Calu3 (cell line): ENCODE results near the gene ACP4. TPM values are rescaled to one million over a fixed set of nuclear protein-coding genes. Genes with fewer than 3 reads are reported as not detected.
"Not testable (repeated sequence)": the region's sequence is repeated elsewhere in the genome, so short reads cannot be mapped to it uniquely, and the experiment has no call there.

Experiments used
- Bru-seq: library from RNA; stranded (reverse); fragments of 400-500 nt; gene quantifications from one replicate; lab custom pipeline; 2021; lab: Mats Ljungman, UMichigan
- BruChase-seq, 2 experiments: library from RNA; stranded (reverse); fragments of 400-500 nt; gene quantifications; one replicate each; lab custom pipeline; 2021; lab: Mats Ljungman, UMichigan
- BruUV-seq: library from RNA; stranded (reverse); fragments of 400-500 nt; replicated peaks from 2 replicates; lab custom pipeline; 2021; lab: Mats Ljungman, UMichigan
- CTCF ChIA-PET: fragments of 300-600 bp; sonication (Branson Sonifier 250); formaldehyde crosslinking; loops from one replicate; lab custom pipeline; 2022; ENCODE audit warnings: antibody characterized with exemption; lab: Charles Lee
- DNase-seq: peaks from one replicate; pipeline ENCODE4 v3.0.0; 2022
- H3K27ac Mint-ChIP-seq: one replicate; pipeline ENCODE4 v1.8.0; 2022; ENCODE audit warnings: mixed read lengths; ENCODE audit not compliant: unreplicated experiment
- H3K27me3 Mint-ChIP-seq: one replicate; pipeline ENCODE4 v1.8.0; 2022; ENCODE audit warnings: mixed read lengths; ENCODE audit not compliant: unreplicated experiment
- H3K36me3 Mint-ChIP-seq: one replicate; pipeline ENCODE4 v1.8.0; 2022; ENCODE audit warnings: mild to moderate bottlenecking, moderate library complexity, mixed read lengths; ENCODE audit not compliant: insufficient read depth, unreplicated experiment
- H3K4me1 Mint-ChIP-seq: one replicate; pipeline ENCODE4 v1.8.0; 2022; ENCODE audit warnings: mild to moderate bottlenecking, low read depth, mixed read lengths; ENCODE audit not compliant: unreplicated experiment
- H3K4me3 Mint-ChIP-seq: one replicate; pipeline ENCODE4 v1.8.0; 2022; ENCODE audit warnings: mild to moderate bottlenecking, low read depth, moderate library complexity, mixed read lengths; ENCODE audit not compliant: unreplicated experiment
- H3K9me3 Mint-ChIP-seq: one replicate; pipeline ENCODE4 v1.8.0; 2022; ENCODE audit warnings: low read depth, mixed read lengths; ENCODE audit not compliant: unreplicated experiment
- intact Hi-C: fragments of 100-400 bp; cut with micrococcal nuclease; formaldehyde crosslinking; loops from one replicate; pipeline ENCODE4 v1.10.0; 2022; ENCODE audit not compliant: unreplicated experiment
- long read RNA-seq: library from polyadenylated mRNA; stranded (forward); transcript quantifications from one replicate; pipeline ENCODE4 v2.0.0, GENCODE V29; 2022
- total RNA-seq: library from RNA; stranded (reverse); gene quantifications from 2 replicates; pipeline ENCODE4 v1.2.3, GENCODE V29; 2022
- TF ChIP-seq, protein P1 (sequence below): fragments of 200-600 bp; IDR thresholded peaks from one replicate; pipeline ENCODE4 v1.8.0; 2022; ENCODE audit warnings: antibody characterized with exemption; ENCODE audit not compliant: unreplicated experiment

Gene ACP4, protein sequence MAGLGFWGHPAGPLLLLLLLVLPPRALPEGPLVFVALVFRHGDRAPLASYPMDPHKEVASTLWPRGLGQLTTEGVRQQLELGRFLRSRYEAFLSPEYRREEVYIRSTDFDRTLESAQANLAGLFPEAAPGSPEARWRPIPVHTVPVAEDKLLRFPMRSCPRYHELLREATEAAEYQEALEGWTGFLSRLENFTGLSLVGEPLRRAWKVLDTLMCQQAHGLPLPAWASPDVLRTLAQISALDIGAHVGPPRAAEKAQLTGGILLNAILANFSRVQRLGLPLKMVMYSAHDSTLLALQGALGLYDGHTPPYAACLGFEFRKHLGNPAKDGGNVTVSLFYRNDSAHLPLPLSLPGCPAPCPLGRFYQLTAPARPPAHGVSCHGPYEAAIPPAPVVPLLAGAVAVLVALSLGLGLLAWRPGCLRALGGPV
- total RNA-seq, result not detected in 2 replicates
- not detected for Bru-seq, nascent RNA
- percentile 11 among the genes with signal in this experiment for BruChase-seq, experiment 1, labeled RNA remaining after a 6-hour chase
- BruChase-seq, experiment 2, labeled RNA remaining after a 2-hour chase, result not detected
- long read RNA-seq, partial matches to known transcripts, result 0 of 1 reads
- long read RNA-seq, other reads (novel, unspliced or antisense), result 1 of 1 reads

DNA sequence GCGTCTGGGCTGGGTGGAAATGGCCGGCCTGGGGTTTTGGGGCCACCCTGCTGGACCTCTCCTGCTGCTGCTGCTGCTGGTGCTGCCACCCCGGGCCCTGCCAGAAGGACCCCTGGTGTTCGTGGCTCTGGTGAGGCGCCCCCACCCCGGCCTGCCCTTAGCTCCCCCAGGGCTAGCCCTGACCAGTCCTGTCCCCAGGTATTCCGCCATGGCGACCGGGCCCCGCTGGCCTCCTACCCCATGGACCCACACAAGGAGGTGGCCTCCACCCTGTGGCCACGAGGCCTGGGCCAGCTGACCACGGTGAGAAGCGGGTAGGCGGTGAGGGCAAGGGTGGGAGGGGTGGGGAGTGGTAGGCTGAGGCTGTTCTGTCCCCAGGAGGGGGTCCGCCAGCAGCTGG, at the start of gene ACP4:
ACP4 (plus strand) TSS at position 20 of the 400 bp plus-strand sequence; CDS start at position 20, 0 bp downstream.
- TF ChIP-seq, protein P1, sequence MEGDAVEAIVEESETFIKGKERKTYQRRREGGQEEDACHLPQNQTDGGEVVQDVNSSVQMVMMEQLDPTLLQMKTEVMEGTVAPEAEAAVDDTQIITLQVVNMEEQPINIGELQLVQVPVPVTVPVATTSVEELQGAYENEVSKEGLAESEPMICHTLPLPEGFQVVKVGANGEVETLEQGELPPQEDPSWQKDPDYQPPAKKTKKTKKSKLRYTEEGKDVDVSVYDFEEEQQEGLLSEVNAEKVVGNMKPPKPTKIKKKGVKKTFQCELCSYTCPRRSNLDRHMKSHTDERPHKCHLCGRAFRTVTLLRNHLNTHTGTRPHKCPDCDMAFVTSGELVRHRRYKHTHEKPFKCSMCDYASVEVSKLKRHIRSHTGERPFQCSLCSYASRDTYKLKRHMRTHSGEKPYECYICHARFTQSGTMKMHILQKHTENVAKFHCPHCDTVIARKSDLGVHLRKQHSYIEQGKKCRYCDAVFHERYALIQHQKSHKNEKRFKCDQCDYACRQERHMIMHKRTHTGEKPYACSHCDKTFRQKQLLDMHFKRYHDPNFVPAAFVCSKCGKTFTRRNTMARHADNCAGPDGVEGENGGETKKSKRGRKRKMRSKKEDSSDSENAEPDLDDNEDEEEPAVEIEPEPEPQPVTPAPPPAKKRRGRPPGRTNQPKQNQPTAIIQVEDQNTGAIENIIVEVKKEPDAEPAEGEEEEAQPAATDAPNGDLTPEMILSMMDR, result no peak
- Mint-ChIP-seq H3K4me1 (no peaks in the 10 kb centered on the region), H3K27ac (peak within 1 kb of the TSS; percentile 22), H3K9me3 (peaks cover 3% of the 10 kb centered on the region), H3K36me3 (peaks cover 38% of the 10 kb centered on the region), H3K4me3 (no peak within 1 kb of the TSS), H3K27me3 (peaks cover 56% of the 10 kb centered on the region)
- no TSS peak for BruUV-seq
- intact Hi-C loops, result loop anchor here (5.0 kb wide), 1 partner anchor 132 kb away; no protein-coding TSS in a partner anchor
- DNase-seq, result no peak
- CTCF ChIA-PET, result interaction anchor here (0.6 kb wide), 1 partner anchor 19 kb away, joined by 4 read pairs; no protein-coding TSS in a partner anchor

DNA sequence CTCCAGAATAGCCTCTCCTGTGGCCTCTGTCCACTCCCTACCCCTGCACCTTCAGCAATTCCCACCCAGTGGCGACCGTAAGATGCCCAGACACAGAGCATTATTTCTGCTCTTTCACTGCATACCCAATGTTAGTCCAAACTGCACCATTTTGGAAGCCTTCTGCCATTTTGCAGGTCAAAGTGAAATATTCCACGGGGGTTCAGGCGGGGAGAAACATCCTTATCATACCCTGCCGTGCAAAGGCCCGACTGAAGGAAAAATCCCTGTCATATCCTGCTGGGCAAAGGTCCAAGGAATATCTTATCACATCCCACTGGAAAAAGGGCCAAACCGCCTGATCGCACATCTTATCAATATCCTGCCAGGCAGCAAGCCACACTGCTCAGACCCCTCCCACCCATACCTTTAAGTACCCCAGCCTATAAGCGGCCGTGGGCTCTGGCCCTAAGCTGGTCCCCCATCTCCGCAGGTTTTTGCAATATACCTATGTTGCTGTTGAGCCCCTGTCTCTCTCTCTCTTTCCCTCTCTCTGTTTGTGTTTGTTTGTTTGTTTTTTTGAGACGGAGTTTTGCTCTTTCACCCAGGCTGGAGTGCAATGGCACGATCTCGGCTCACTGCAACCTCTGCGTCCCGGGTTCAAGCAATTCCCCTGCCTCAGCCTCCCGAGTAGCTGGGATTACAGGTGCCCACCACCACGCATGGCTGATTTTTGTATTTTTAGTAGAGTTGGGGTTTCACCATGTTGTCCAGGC, 48.9 kb upstream of the ACP4 start:
- intact Hi-C loops, result no loop called here
- Mint-ChIP-seq H3K4me1 (no peaks in the 10 kb centered on the region), H3K27me3 (peaks cover 92% of the 10 kb centered on the region), H3K9me3 (no peaks in the 10 kb centered on the region), H3K4me3 (no peak overlapping the region), H3K27ac (no peak overlapping the region), H3K36me3 (no peaks in the 10 kb centered on the region)
- DNase-seq, result no peak
- TF ChIP-seq, protein P1, result no peak
- BruUV-seq, result no TSS peak
- CTCF ChIA-PET, result interaction anchor here (0.6 to 1.1 kb wide), 3 partner anchors 17 to 76 kb away, joined by 3 to 8 read pairs (median 7); no protein-coding TSS in a partner anchor

DNA sequence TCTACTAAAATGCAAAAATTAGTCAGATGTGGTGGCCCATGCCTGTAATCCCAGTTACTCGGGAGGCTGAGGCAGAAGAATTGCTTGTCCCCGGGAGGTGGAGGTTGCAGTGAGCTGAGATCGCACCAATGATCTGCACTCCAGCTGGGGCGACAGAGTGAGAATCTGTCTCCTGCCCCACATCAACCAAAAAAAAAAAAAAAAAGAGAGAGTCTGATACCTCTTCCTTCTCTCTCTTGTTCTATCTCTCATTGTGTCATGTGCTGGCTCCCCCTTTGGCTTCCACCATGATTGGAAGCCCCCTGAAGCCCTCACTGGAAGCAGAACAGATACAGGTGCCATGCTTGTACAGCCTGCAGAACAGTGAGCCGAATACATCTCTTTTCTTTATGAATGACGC, 46.7 kb upstream of the ACP4 start:
- Mint-ChIP-seq H3K27ac (no peak overlapping the region), H3K4me1 (no peaks in the 10 kb centered on the region), H3K9me3 (no peaks in the 10 kb centered on the region), H3K36me3 (no peaks in the 10 kb centered on the region), H3K4me3 (no peak overlapping the region), H3K27me3 (peaks cover 78% of the 10 kb centered on the region)
- TF ChIP-seq, protein P1, result no peak
- no TSS peak for BruUV-seq
- DNase-seq, result no peak
- intact Hi-C loops, result no loop called here
- CTCF ChIA-PET, result interaction anchor here (0.7 kb wide), 1 partner anchor 18 kb away, joined by 5 read pairs; no protein-coding TSS in a partner anchor

DNA sequence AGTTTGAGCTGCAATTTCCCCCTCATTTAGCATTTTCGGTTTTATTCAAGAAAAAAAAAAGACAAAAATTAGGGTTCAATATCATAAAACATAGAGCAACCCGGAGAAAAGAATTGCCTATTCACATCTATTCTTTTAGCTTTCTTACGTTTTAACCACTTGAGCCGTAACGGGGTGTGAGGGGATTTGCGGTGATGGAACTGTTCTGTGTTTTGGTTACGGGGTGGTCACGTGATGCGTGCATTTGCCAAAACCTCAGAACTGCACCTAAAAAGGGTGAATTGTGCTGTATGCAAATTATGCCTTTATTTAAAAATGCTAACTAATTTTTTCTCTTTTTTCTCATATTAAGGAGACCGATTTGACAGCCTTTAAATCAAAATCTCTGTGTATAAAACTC, 45.0 kb upstream of the ACP4 start:
- H3K4me1 Mint-ChIP-seq, result no peaks in the 10 kb centered on the region
- no TSS peak for BruUV-seq
- no peak overlapping the region for H3K4me3 Mint-ChIP-seq
- no peaks in the 10 kb centered on the region for H3K36me3 Mint-ChIP-seq
- H3K27ac Mint-ChIP-seq, result no peak overlapping the region
- DNase-seq, result no peak
- H3K9me3 Mint-ChIP-seq, result no peaks in the 10 kb centered on the region
- TF ChIP-seq, protein P1, result no peak
- peaks cover 69% of the 10 kb centered on the region for H3K27me3 Mint-ChIP-seq
- CTCF ChIA-PET, result no interaction called here
- intact Hi-C loops, result no loop called here

DNA sequence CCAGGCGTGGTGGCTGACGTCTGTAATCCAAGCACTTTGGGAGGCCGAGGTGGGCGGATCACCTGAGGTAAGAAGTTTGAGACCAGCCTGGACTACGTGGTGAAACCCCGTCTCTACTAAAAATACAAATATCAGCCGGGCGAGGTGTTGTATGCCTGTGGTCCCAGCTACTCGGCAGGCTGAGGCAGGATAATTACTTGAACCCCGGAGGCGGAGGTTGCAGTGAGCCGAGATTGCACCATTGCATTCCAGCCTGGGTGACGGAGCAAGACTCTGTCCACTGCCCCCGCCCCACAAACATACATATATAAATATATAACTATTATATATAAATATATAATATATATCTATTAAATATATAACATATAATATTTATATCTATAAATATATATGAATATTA, 43.1 kb upstream of the ACP4 start:
- BruUV-seq, H3K36me3 Mint-ChIP-seq, H3K27ac Mint-ChIP-seq, H3K4me1 Mint-ChIP-seq, H3K4me3 Mint-ChIP-seq, DNase-seq, H3K9me3 Mint-ChIP-seq, intact Hi-C loops: not testable (repeated sequence)
- CTCF ChIA-PET, result interaction anchor here (0.6 kb wide), 1 partner anchor 236 kb away, joined by 3 read pairs; no protein-coding TSS in a partner anchor
- H3K27me3 Mint-ChIP-seq, result peaks cover 66% of the 10 kb centered on the region
